ENCODE data around the gene GNPDA1. TPM values are rescaled to one million over a fixed set of nuclear protein-coding genes. Genes with fewer than 3 reads are reported as not detected.

The GNPDA1 gene
- total and polyA plus RNA-seq, 10 of the 15 experiments (the other 5 are each of a cell fraction or from before 2014, with no cell fraction given), result 1.0 to 11.9 (median 3.9) TPM

DNA sequence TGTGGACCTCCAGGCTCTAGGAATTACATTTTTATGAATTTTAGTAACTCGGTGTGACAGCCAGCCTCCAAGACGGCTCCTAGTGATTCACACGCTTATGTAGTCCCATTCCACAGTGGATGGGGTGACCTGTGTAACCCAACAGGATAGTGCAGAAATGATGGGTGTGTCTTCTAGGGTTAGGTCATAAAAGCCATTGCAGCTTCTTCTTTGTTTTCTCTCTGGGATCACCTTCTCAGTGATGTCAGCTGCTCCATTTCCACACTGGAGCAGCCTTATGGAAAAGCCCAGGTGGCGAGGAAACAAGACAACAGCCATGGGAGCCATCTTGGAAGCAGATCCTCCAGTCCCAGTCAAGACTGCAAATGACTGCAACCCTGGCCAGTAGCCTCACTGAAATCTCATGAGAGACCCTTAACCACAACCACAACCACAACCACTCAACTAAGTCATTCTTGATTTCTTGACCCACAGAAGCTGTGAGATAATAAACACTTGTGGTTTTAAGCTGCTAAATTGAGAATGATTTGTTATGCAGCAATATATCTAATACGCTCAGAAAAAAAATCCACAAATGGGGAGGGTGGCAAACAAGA, 5.1 kb upstream of the GNPDA1 start (continued):
- TF ChIP-seq FOXM1 (IDR thresholded peaks at IDR 0.05; ENCODE audit: low read depth, low read length) (peak; percentile 78; the same call in 1 of the 2 replicates), IKZF1 (conservative IDR thresholded peaks at IDR 0.05) (peak; percentile 27; the same call in 1 of the 2 replicates), MTA3 (IDR thresholded peaks at IDR 0.05; ENCODE audit: borderline replicate concordance, low read length) (peak; percentile 61; the same call in 1 of the 2 replicates), MEF2A (IDR thresholded peaks at IDR 0.05; ENCODE audit: insufficient read depth, low read depth, low read length) (peak; percentile 78), DPF2 (IDR thresholded peaks at IDR 0.05) (peak; percentile 66; the same call in 1 of the 2 replicates), EZH2 (IDR thresholded peaks at IDR 0.05; ENCODE audit: borderline replicate concordance, control insufficient read depth, low read depth, low read length) (0 out of 2 replicates have a peak, but pooled peaks have one; percentile 59)

DNA sequence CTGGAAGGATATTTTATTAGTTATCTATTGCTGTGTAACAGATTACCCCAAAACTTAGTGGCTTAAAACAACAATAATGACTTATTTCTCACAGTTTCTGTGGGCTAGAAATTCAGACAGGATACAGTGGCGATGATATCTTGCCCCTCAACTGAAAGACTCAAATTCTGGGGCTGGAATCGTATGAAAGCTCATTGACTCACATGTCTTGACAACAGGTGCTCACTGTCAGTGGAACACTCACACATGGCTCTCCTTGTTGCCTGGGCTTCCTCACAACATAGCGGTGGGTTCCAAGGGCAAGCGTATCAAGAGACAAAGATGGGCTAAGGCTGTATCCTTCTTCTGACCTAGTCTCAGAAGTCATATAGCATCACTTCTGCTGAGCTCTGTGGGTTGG, 3.7 kb upstream of the GNPDA1 start:
- H3K27me3 ChIP-seq (replicated peaks in 1 of 2; ENCODE audit: control insufficient read depth in 2 of 2, insufficient read depth in 2 of 2, low read length in 1 of 2), result peaks cover 0 to 2% of the 10 kb centered on the region in 2 experiments; a peak in 1 of 4 replicates
- DNase-seq (ENCODE audit: low read depth, low spot score) (no peak), FAIRE-seq (no peak), ATAC-seq (peak; percentile 29)
- H3K4me2 ChIP-seq (ENCODE audit: control insufficient read depth, insufficient read depth), result no peak overlapping the region
- CTCF ChIA-PET, result interaction anchor here (0.6 to 8.9 kb wide), 15 partner anchors 8 to 352 kb away, joined by 3 to 120 read pairs (median 7); partner anchors contain the start of gene RNF14
- no peak overlapping the region for H3K9ac ChIP-seq (ENCODE audit: control insufficient read depth, insufficient read depth, low read length)
- no peaks in the 10 kb centered on the region for H3K36me3 ChIP-seq (ENCODE audit: control insufficient read depth in 2 of 2, insufficient read depth in 2 of 2, low read length in 1 of 2)
- 33% methylated on average over 4 of the region's 4 CpGs for WGBS (ENCODE audit: insufficient coverage, insufficient replicate concordance, low lambda C conversion rate, missing lambda C conversion rate)
- SMC1A ChIA-PET (ENCODE audit: uncharacterized antibody, unreplicated experiment), result interaction anchor here (0.9 to 7.6 kb wide), 9 partner anchors 8 to 127 kb away, joined by 3 to 67 read pairs (median 7); partner anchors contain the start of gene RNF14
- in situ Hi-C loops (cut with MboI), result no loop called here
- no peaks in the 10 kb centered on the region for H3K79me2 ChIP-seq (ENCODE audit: control insufficient read depth, insufficient read depth, low read length)
- POLR2A ChIA-PET, result interaction anchor here (0.5 kb wide), 1 partner anchor 11 kb away, joined by 3 read pairs; no protein-coding TSS in a partner anchor
- H2AFZ ChIP-seq (ENCODE audit: control insufficient read depth, low read depth, low read length), result no peak overlapping the region
- TF ChIP-seq NR2C1 (IDR thresholded peaks at IDR 0.05) (no peak), SRF (IDR thresholded peaks at IDR 0.05; ENCODE audit: low read depth in 2 of 2, low read length in 2 of 2) (no peak), RUNX3 (IDR thresholded peaks at IDR 0.05; ENCODE audit: low read length) (0 out of 2 replicates have a peak, but pooled peaks have one; percentile 6), ATF7 (IDR thresholded peaks at IDR 0.05; ENCODE audit: low read depth) (peak; percentile 3; the same call in 1 of the 2 replicates), YY1 (IDR thresholded peaks at IDR 0.05; ENCODE audit: low read depth, low read length) (no peak), IRF4 (IDR thresholded peaks at IDR 0.05; ENCODE audit: low read depth, low read length) (no peak)
- BruUV-seq (replicated peaks), result no TSS peak
- peaks cover 2% of the 10 kb centered on the region; the same call in 1 of the 3 replicates for H3K9me3 ChIP-seq (replicated peaks; ENCODE audit: control insufficient read depth, insufficient read depth, low read length)
- RAD21 ChIA-PET (ENCODE audit: unreplicated experiment), result interaction anchor here (0.6 to 4.2 kb wide), 5 partner anchors 25 to 324 kb away, joined by 3 to 25 read pairs (median 9); partner anchors contain the start of gene RNF14
- no peak overlapping the region for H3K4me3 ChIP-seq
- H3K27ac ChIP-seq (ENCODE audit: control insufficient read depth, insufficient read depth), result no peak overlapping the region
- intact Hi-C loops (cut with micrococcal nuclease; ENCODE audit: unreplicated experiment), result loop anchor here (5.0 kb wide), 2 partner anchors 91 to 126 kb away; partner anchors contain the start of gene NDFIP1
- no peaks in the 10 kb centered on the region for H4K20me1 ChIP-seq (ENCODE audit: control insufficient read depth, insufficient read depth)
- H3K4me1 ChIP-seq (ENCODE audit: control insufficient read depth, insufficient read depth, low read length), result peaks cover 27% of the 10 kb centered on the region

Measured in GM12878 (cell line).